PFSK-1 (cell line): ENCODE data around the gene TULP3.

ENCODE experiments used
- FOXP2 ChIP-seq: optimal IDR thresholded peaks from 2 replicates; pipeline ENCODE3; 2011; ENCODE audit warnings: borderline replicate concordance, control low read depth, inconsistent platforms; ENCODE audit not compliant: insufficient read depth; ENCODE audit errors: extremely low read length, extremely low read depth
- POLR2AphosphoS5 ChIP-seq: IDR thresholded peaks from 2 replicates; pipeline ENCODE4 v1.6.1; 2012; ENCODE audit warnings: low read depth, mild to moderate bottlenecking, control low read depth, low read length, moderate library complexity
- REST ChIP-seq, 2 experiments: IDR thresholded peaks; 2 replicates each; pipeline versions ENCODE4 v1.6.1 to v1.8.0; 2011 to 2012; ENCODE audit warnings: low read depth in 2 of 2, low read length in 2 of 2, control low read depth in 1 of 2, inconsistent platforms in 1 of 2, mild to moderate bottlenecking in 1 of 2, moderate library complexity in 1 of 2; ENCODE audit not compliant: insufficient read depth in 1 of 2
- SIN3A ChIP-seq: IDR thresholded peaks from 2 replicates; pipeline ENCODE4 v1.6.1; 2012; ENCODE audit warnings: mild to moderate bottlenecking, low read length, moderate library complexity, borderline replicate concordance; ENCODE audit not compliant: insufficient read depth
- TAF1 ChIP-seq: IDR thresholded peaks from 2 replicates; pipeline ENCODE4 v1.6.1; 2012; ENCODE audit warnings: low read length, control low read depth, borderline replicate concordance; ENCODE audit not compliant: insufficient read depth

GRCh38 chr12:2879853-2880252, 10.8 kb upstream of the TULP3 start:
- TF ChIP-seq POLR2AphosphoS5 (no peak), REST (IDR thresholded peaks at IDR 0.05; ENCODE audit: insufficient read depth in 1 of 2, low read depth in 2 of 2, low read length in 2 of 2) (no peak), SIN3A (no peak), TAF1 (no peak), FOXP2 (no peak)
